MCF 10A (cell line): ENCODE data around the gene IMPG1. TPM values are rescaled to one million over a fixed set of nuclear protein-coding genes. Genes with fewer than 3 reads are reported as not detected.

Experiments
- BruUV-seq: library from RNA; stranded (reverse); fragments of 400-500 nt; replicated peaks from 2 replicates; lab custom pipeline; 2021; lab: Mats Ljungman, UMichigan
- CTCF ChIA-PET: fragments of 300-600 bp; sonication (Branson Sonifier 250); formaldehyde crosslinking; extraction: SDS; loops from one replicate; lab custom pipeline; 2021; ENCODE audit warnings: antibody characterized with exemption, inconsistent platforms; lab: Yijun Ruan, JAX
- POLR2A ChIA-PET: fragments of 300-600, 350-650 bp; sonication (Branson Sonifier 250); formaldehyde crosslinking; extraction: SDS; loops from one replicate; lab custom pipeline; 2020; ENCODE audit warnings: antibody characterized with exemption, inconsistent platforms; lab: Yijun Ruan, JAX
- DNase-seq: peaks from one replicate; pipeline ENCODE4 v3.0.0-alpha.2; 2018; ENCODE audit not compliant: unreplicated experiment
- H3K27ac Mint-ChIP-seq: one replicate; pipeline ENCODE4 v1.8.0; 2022; ENCODE audit warnings: mild to moderate bottlenecking, low read depth, mixed read lengths; ENCODE audit not compliant: unreplicated experiment
- H3K27me3 Mint-ChIP-seq: one replicate; pipeline ENCODE4 v1.8.0; 2022; ENCODE audit warnings: mixed read lengths; ENCODE audit not compliant: insufficient read depth, unreplicated experiment
- H3K36me3 Mint-ChIP-seq: one replicate; pipeline ENCODE4 v1.8.0; 2022; ENCODE audit warnings: mild to moderate bottlenecking, moderate library complexity, mixed read lengths; ENCODE audit not compliant: insufficient read depth, unreplicated experiment
- H3K4me1 Mint-ChIP-seq: one replicate; pipeline ENCODE4 v1.8.0; 2022; ENCODE audit warnings: mixed read lengths; ENCODE audit not compliant: insufficient read depth, unreplicated experiment
- H3K4me3 Mint-ChIP-seq: one replicate; pipeline ENCODE4 v1.8.0; 2022; ENCODE audit warnings: mild to moderate bottlenecking, moderate library complexity, mixed read lengths; ENCODE audit not compliant: unreplicated experiment
- H3K9me3 Mint-ChIP-seq: one replicate; pipeline ENCODE4 v1.8.0; 2022; ENCODE audit warnings: mixed read lengths; ENCODE audit not compliant: unreplicated experiment
- intact Hi-C: fragments of 100-400 bp; cut with micrococcal nuclease; formaldehyde crosslinking; loops from 2 replicates; pipeline ENCODE4 v1.14.1; 2022
- total RNA-seq: library from RNA; stranded (reverse); gene quantifications from 2 replicates; pipeline ENCODE4 v1.2.3, GENCODE V29; 2022
- TF ChIP-seq, protein P1 (sequence below): fragments of 200-600 bp; IDR thresholded peaks from one replicate; pipeline ENCODE4 v1.8.0; 2022; ENCODE audit warnings: antibody characterized with exemption, mild to moderate bottlenecking; ENCODE audit not compliant: unreplicated experiment

Gene IMPG1
- total RNA-seq, 1 experiment from 2014 or later = not detected

DNA sequence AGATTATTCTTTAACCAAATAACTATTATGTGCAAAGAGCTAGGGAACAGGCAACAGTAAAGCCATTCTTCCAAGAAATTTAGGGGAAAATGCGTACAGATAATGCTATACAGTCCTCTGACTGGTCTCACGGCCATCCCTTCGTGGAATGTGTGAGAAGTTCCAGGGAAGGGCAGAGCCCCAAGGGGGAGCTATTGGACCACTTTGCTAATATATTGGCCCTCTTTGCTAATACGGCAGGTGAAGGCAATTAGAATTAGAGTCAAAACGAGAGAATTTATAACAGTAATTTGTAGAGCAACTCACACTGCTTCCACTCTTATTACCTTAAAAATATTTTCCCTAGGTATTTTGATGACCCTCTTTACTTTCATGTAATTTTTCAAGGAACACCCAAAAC, 140.4 kb downstream of the IMPG1 start:
- Mint-ChIP-seq H3K4me3 (no peak overlapping the region), H3K9me3 (no peaks in the 10 kb centered on the region), H3K27ac (no peak overlapping the region), H3K36me3 (no peaks in the 10 kb centered on the region), H3K4me1 (peaks cover 10% of the 10 kb centered on the region), H3K27me3 (no peaks in the 10 kb centered on the region)
- POLR2A ChIA-PET = interaction anchor here (1.0 kb wide), 1 partner anchor 12 kb away, joined by 3 read pairs; no protein-coding TSS in a partner anchor
- peak; percentile 38 for DNase-seq
- BruUV-seq = no TSS peak
- intact Hi-C loops = loop anchor here (10.0 kb wide), 1 partner anchor 683 kb away; no protein-coding TSS in a partner anchor
- TF ChIP-seq, protein P1, sequence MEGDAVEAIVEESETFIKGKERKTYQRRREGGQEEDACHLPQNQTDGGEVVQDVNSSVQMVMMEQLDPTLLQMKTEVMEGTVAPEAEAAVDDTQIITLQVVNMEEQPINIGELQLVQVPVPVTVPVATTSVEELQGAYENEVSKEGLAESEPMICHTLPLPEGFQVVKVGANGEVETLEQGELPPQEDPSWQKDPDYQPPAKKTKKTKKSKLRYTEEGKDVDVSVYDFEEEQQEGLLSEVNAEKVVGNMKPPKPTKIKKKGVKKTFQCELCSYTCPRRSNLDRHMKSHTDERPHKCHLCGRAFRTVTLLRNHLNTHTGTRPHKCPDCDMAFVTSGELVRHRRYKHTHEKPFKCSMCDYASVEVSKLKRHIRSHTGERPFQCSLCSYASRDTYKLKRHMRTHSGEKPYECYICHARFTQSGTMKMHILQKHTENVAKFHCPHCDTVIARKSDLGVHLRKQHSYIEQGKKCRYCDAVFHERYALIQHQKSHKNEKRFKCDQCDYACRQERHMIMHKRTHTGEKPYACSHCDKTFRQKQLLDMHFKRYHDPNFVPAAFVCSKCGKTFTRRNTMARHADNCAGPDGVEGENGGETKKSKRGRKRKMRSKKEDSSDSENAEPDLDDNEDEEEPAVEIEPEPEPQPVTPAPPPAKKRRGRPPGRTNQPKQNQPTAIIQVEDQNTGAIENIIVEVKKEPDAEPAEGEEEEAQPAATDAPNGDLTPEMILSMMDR = peak; percentile 34
- CTCF ChIA-PET = interaction anchor here (1.0 to 1.1 kb wide), 5 partner anchors 39 to 750 kb away, joined by 3 to 5 read pairs (median 3); no protein-coding TSS in a partner anchor

DNA sequence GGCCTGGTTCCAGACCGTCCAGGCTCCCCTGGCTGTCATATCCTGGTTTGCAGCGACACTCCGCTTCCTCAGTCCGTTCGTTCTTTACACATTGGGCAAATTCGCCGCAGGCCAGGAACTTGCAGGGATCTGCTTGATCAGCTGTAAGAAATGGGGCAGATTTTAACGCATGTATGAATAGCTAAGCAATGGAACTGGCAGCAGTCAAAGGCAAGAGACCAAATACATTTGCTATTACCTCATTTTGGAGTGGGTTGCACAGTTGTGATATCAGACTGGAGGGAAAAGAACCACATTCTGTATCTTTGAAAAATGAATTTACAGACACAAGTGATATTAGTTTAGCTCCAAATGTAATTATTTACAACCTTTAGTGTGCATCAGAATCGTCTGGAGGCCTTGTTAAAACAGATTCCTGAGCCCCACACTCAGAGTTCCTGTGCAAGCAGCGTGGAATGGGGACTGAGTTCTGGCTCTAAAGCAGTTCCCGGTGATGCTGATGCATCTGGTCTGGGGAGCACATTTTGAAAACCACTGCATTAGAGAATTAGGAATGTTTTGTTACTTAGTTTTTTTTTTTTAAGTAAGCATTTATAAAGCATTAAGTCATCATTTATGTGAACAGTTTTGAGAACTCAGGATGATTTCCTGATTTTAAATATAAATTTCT, 141.3 kb downstream of the IMPG1 start:
- Mint-ChIP-seq H3K4me3 (no peak overlapping the region), H3K9me3 (no peaks in the 10 kb centered on the region), H3K27me3 (no peaks in the 10 kb centered on the region), H3K27ac (no peak overlapping the region), H3K36me3 (no peaks in the 10 kb centered on the region), H3K4me1 (peaks cover 10% of the 10 kb centered on the region)
- intact Hi-C loops = loop anchor here (10.0 kb wide), 1 partner anchor 684 kb away; no protein-coding TSS in a partner anchor
- TF ChIP-seq, protein P1 = no peak
- ChIA-PET CTCF (interaction anchor here (0.6 to 1.4 kb wide), 8 partner anchors 20 to 1461 kb away, joined by 3 to 4 read pairs (median 3); no protein-coding TSS in a partner anchor), POLR2A (no interaction called here)
- no peak for DNase-seq
- no TSS peak for BruUV-seq

DNA sequence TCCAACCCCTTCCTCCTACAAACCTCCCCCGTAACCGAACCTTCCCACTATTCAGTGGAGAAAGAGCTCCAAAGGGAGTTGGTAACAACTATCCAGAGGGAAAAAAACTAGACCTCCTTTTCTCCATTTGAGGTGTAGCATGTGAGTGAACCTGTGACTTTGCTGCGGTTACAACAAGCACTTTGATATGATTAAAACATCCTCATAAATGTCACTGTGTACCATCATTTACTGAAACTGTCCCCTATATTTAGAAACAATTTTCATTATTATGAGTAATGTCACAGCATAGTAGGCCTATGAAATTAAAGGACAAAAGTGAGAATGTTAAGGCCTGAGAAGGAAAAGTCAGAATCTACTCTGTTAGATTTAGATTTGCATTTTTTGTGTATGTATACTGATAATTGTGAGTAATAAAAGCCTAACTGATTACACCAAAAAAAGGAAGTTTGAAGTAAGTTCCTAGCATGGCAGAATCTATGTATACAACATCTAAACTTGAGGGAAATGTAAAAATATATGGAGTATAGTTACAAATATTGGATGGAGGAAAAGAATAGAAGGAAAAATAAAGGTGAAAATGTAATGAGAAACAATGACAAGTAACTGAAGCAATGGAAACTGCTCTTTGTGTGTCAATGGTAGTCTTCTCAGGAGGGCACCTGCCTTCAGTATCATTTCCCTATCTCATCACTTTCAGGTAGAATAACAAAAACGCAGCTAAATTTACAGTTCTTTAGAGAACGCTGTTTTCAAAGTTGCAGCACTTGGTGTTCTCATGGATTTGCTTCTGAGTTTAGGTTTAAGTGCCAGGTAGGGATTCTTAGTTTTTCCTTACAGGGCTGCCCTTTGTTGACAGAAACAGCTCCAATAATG, 145.9 kb downstream of the IMPG1 start:
- Mint-ChIP-seq H3K27ac (no peak overlapping the region), H3K9me3 (no peaks in the 10 kb centered on the region), H3K4me3 (no peak overlapping the region), H3K36me3 (no peaks in the 10 kb centered on the region), H3K27me3 (no peaks in the 10 kb centered on the region), H3K4me1 (peaks cover 6% of the 10 kb centered on the region)
- DNase-seq = no peak
- TF ChIP-seq, protein P1 = no peak
- intact Hi-C loops = no loop called here
- CTCF ChIA-PET = interaction anchor here (0.9 to 1.5 kb wide), 2 partner anchors 9 to 10 kb away, joined by 3 to 4 read pairs; no protein-coding TSS in a partner anchor
- BruUV-seq = no TSS peak
- POLR2A ChIA-PET = no interaction called here

DNA sequence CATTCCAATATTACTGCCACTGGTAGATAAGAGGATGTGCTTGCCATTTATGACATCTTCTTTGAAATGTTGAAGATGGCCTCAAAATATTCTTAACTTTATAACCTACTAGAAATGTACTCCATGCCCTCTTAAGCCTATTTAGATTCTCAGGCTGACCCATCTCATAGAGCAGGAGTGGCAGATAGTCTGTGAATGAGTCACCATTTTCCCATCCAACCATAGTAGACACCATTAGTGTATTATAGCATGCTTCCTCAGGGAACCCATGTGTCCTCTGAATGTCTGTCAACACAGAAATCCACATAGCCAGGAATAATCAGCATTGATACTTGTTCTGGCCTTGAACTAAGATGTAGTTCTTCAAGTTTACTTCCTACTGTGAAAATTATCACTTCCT, 150.2 kb downstream of the IMPG1 start:
- intact Hi-C loops = no loop called here
- Mint-ChIP-seq H3K27ac (no peak overlapping the region), H3K4me1 (peaks cover 6% of the 10 kb centered on the region), H3K9me3 (no peaks in the 10 kb centered on the region), H3K4me3 (no peak overlapping the region), H3K36me3 (peaks cover 5% of the 10 kb centered on the region), H3K27me3 (no peaks in the 10 kb centered on the region)
- POLR2A ChIA-PET = no interaction called here
- no TSS peak for BruUV-seq
- TF ChIP-seq, protein P1 = no peak
- DNase-seq = peak; percentile 20
- CTCF ChIA-PET = no interaction called here
